ENCODE measurements around the gene PPP2R2C. TPM values are rescaled to one million over a fixed set of nuclear protein-coding genes. Genes with fewer than 3 reads are reported as not detected.

The PPP2R2C gene
- total RNA-seq, 1 experiment from 2014 or later: 26.7 TPM

- ATAC-seq: no peak
- H3K4me1 ChIP-seq (ENCODE audit: control insufficient read depth, insufficient read depth, low read length): no peaks in the 10 kb centered on the region
- POLR2A ChIA-PET: no interaction called here
- H3K27me3 ChIP-seq (ENCODE audit: control insufficient read depth, insufficient read depth, low read length): no peaks in the 10 kb centered on the region
- in situ Hi-C loops (cut with HindIII; ENCODE audit: low pct_unique_long_range_greater_than_20kb, low sequenced_read_pairs): no loop called here
- H3K9me3 ChIP-seq (ENCODE audit: control insufficient read depth, insufficient read depth, low read depth, low read length): no peaks in the 10 kb centered on the region
- H3K27ac ChIP-seq (ENCODE audit: low read length): no peak overlapping the region
- CTCF ChIA-PET: no interaction called here
- intact Hi-C loops (cut with micrococcal nuclease; ENCODE audit: unreplicated experiment): no loop called here
- no peak overlapping the region for H3K4me3 ChIP-seq (ENCODE audit: low read depth in 2 of 2, low read length in 2 of 2)
- no TSS peak for BruUV-seq (replicated peaks)
- no peak for TF ChIP-seq POLR2AphosphoS5 (IDR thresholded peaks at IDR 0.05; ENCODE audit: low read depth, low read length)
- no peak for TF ChIP-seq SIN3A (IDR thresholded peaks at IDR 0.05; ENCODE audit: borderline replicate concordance, insufficient read depth, low read depth, low read length)
- TF ChIP-seq, protein P1, sequence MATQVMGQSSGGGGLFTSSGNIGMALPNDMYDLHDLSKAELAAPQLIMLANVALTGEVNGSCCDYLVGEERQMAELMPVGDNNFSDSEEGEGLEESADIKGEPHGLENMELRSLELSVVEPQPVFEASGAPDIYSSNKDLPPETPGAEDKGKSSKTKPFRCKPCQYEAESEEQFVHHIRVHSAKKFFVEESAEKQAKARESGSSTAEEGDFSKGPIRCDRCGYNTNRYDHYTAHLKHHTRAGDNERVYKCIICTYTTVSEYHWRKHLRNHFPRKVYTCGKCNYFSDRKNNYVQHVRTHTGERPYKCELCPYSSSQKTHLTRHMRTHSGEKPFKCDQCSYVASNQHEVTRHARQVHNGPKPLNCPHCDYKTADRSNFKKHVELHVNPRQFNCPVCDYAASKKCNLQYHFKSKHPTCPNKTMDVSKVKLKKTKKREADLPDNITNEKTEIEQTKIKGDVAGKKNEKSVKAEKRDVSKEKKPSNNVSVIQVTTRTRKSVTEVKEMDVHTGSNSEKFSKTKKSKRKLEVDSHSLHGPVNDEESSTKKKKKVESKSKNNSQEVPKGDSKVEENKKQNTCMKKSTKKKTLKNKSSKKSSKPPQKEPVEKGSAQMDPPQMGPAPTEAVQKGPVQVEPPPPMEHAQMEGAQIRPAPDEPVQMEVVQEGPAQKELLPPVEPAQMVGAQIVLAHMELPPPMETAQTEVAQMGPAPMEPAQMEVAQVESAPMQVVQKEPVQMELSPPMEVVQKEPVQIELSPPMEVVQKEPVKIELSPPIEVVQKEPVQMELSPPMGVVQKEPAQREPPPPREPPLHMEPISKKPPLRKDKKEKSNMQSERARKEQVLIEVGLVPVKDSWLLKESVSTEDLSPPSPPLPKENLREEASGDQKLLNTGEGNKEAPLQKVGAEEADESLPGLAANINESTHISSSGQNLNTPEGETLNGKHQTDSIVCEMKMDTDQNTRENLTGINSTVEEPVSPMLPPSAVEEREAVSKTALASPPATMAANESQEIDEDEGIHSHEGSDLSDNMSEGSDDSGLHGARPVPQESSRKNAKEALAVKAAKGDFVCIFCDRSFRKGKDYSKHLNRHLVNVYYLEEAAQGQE (IDR thresholded peaks at IDR 0.05; ENCODE audit: insufficient read depth in 1 of 2, low read depth in 2 of 2, low read length in 1 of 2): no peak
- TF ChIP-seq TCF7L2 (IDR thresholded peaks at IDR 0.05; ENCODE audit: low read depth, low read length): no peak
- TF ChIP-seq, protein P2, sequence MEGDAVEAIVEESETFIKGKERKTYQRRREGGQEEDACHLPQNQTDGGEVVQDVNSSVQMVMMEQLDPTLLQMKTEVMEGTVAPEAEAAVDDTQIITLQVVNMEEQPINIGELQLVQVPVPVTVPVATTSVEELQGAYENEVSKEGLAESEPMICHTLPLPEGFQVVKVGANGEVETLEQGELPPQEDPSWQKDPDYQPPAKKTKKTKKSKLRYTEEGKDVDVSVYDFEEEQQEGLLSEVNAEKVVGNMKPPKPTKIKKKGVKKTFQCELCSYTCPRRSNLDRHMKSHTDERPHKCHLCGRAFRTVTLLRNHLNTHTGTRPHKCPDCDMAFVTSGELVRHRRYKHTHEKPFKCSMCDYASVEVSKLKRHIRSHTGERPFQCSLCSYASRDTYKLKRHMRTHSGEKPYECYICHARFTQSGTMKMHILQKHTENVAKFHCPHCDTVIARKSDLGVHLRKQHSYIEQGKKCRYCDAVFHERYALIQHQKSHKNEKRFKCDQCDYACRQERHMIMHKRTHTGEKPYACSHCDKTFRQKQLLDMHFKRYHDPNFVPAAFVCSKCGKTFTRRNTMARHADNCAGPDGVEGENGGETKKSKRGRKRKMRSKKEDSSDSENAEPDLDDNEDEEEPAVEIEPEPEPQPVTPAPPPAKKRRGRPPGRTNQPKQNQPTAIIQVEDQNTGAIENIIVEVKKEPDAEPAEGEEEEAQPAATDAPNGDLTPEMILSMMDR (IDR thresholded peaks at IDR 0.05): no peak
- no peaks in the 10 kb centered on the region for H3K36me3 ChIP-seq (ENCODE audit: control insufficient read depth, insufficient read depth, low read length)
- no peak for DNase-seq (ENCODE audit: low read depth, low spot score)
Measured at GRCh38 chr4:6303943-6304342, 168.5 kb downstream of the PPP2R2C start.

- intact Hi-C loops (cut with micrococcal nuclease; ENCODE audit: unreplicated experiment) (no loop called here), in situ Hi-C loops (cut with HindIII; ENCODE audit: low pct_unique_long_range_greater_than_20kb, low sequenced_read_pairs) (no loop called here)
- no peak overlapping the region for H3K4me3 ChIP-seq (ENCODE audit: low read depth in 2 of 2, low read length in 2 of 2)
- DNase-seq (ENCODE audit: low read depth, low spot score): no peak
- H3K4me1 ChIP-seq (ENCODE audit: control insufficient read depth, insufficient read depth, low read length): no peaks in the 10 kb centered on the region
- TSS peak; percentile 83 for BruUV-seq (replicated peaks)
- ATAC-seq: no peak
- no peak overlapping the region for H3K27ac ChIP-seq (ENCODE audit: low read length)
- TF ChIP-seq, protein P2 (IDR thresholded peaks at IDR 0.05): no peak
- no peak for TF ChIP-seq TCF7L2 (IDR thresholded peaks at IDR 0.05; ENCODE audit: low read depth, low read length)
- TF ChIP-seq, protein P1 (IDR thresholded peaks at IDR 0.05; ENCODE audit: insufficient read depth in 1 of 2, low read depth in 2 of 2, low read length in 1 of 2): no peak
- no peak for TF ChIP-seq SIN3A (IDR thresholded peaks at IDR 0.05; ENCODE audit: borderline replicate concordance, insufficient read depth, low read depth, low read length)
- H3K27me3 ChIP-seq (ENCODE audit: control insufficient read depth, insufficient read depth, low read length): no peaks in the 10 kb centered on the region
- H3K9me3 ChIP-seq (ENCODE audit: control insufficient read depth, insufficient read depth, low read depth, low read length): no peaks in the 10 kb centered on the region
- no peaks in the 10 kb centered on the region for H3K36me3 ChIP-seq (ENCODE audit: control insufficient read depth, insufficient read depth, low read length)
- ChIA-PET POLR2A (no interaction called here), CTCF (no interaction called here)
Measured at GRCh38 chr4:6302869-6303268, 169.5 kb downstream of the PPP2R2C start.
